ENCODE results near the gene NXT2. TPM values are rescaled to one million over a fixed set of nuclear protein-coding genes. Genes with fewer than 3 reads are reported as not detected.

The NXT2 gene
- total and polyA plus RNA-seq, 10 of the 15 experiments (the other 5 are each of a cell fraction or from before 2014, with no cell fraction given), result 10.8 to 38.1 (median 21.2) TPM

DNA sequence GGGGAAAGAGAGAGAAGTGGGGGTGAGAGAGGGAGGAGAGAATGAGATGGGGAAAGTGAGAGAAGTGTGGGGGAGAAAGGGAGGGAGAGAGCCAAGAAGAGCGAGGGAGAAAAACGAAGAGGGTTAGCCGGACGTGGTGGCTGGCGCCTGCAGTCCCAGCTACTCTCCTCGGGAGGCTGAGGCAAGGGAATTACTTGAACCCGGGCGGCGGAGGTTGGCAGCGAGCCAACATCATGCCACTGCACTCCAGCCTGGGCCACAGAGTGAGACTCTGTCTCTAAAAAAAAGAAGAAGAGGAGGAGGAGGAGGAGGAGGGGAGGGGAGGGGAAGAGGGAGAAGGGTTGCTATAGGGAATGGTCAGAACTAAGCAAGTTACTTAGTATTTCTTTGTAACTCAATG lies 1.7 kb upstream of the NXT2 start:
- no peak overlapping the region for H2AFZ ChIP-seq (ENCODE audit: control insufficient read depth, low read depth, low read length)
- TF ChIP-seq, protein P1, sequence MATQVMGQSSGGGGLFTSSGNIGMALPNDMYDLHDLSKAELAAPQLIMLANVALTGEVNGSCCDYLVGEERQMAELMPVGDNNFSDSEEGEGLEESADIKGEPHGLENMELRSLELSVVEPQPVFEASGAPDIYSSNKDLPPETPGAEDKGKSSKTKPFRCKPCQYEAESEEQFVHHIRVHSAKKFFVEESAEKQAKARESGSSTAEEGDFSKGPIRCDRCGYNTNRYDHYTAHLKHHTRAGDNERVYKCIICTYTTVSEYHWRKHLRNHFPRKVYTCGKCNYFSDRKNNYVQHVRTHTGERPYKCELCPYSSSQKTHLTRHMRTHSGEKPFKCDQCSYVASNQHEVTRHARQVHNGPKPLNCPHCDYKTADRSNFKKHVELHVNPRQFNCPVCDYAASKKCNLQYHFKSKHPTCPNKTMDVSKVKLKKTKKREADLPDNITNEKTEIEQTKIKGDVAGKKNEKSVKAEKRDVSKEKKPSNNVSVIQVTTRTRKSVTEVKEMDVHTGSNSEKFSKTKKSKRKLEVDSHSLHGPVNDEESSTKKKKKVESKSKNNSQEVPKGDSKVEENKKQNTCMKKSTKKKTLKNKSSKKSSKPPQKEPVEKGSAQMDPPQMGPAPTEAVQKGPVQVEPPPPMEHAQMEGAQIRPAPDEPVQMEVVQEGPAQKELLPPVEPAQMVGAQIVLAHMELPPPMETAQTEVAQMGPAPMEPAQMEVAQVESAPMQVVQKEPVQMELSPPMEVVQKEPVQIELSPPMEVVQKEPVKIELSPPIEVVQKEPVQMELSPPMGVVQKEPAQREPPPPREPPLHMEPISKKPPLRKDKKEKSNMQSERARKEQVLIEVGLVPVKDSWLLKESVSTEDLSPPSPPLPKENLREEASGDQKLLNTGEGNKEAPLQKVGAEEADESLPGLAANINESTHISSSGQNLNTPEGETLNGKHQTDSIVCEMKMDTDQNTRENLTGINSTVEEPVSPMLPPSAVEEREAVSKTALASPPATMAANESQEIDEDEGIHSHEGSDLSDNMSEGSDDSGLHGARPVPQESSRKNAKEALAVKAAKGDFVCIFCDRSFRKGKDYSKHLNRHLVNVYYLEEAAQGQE (IDR thresholded peaks at IDR 0.05; ENCODE audit: low read depth, low read length), result no peak
- TF ChIP-seq RFX5 (IDR thresholded peaks at IDR 0.05; ENCODE audit: low read depth, low read length) (no peak), ZBTB33 (IDR thresholded peaks at IDR 0.05) (no peak), FOXM1 (IDR thresholded peaks at IDR 0.05; ENCODE audit: low read depth, low read length) (no peak), BMI1 (IDR thresholded peaks at IDR 0.05; ENCODE audit: borderline replicate concordance) (no peak), NR2C2 (IDR thresholded peaks at IDR 0.05; ENCODE audit: borderline replicate concordance, control insufficient read depth, insufficient read length, low read depth) (no peak), LARP7 (IDR thresholded peaks at IDR 0.05) (no peak), CREB1 (IDR thresholded peaks at IDR 0.05; ENCODE audit: low read depth) (no peak), ZZZ3 (IDR thresholded peaks at IDR 0.05; ENCODE audit: control insufficient read depth, insufficient read length, low read depth) (no peak), NBN (IDR thresholded peaks at IDR 0.05) (no peak), SPI1 (IDR thresholded peaks at IDR 0.05; ENCODE audit: borderline replicate concordance, insufficient read depth, low read depth, low read length) (no peak), HDAC2 (IDR thresholded peaks at IDR 0.05) (no peak), ZSCAN29 (IDR thresholded peaks at IDR 0.05) (no peak), EGR1 (IDR thresholded peaks at IDR 0.05; ENCODE audit: borderline replicate concordance in 1 of 2, low read depth in 2 of 2, low read length in 2 of 2) (no peak)
- TF ChIP-seq, protein P2, sequence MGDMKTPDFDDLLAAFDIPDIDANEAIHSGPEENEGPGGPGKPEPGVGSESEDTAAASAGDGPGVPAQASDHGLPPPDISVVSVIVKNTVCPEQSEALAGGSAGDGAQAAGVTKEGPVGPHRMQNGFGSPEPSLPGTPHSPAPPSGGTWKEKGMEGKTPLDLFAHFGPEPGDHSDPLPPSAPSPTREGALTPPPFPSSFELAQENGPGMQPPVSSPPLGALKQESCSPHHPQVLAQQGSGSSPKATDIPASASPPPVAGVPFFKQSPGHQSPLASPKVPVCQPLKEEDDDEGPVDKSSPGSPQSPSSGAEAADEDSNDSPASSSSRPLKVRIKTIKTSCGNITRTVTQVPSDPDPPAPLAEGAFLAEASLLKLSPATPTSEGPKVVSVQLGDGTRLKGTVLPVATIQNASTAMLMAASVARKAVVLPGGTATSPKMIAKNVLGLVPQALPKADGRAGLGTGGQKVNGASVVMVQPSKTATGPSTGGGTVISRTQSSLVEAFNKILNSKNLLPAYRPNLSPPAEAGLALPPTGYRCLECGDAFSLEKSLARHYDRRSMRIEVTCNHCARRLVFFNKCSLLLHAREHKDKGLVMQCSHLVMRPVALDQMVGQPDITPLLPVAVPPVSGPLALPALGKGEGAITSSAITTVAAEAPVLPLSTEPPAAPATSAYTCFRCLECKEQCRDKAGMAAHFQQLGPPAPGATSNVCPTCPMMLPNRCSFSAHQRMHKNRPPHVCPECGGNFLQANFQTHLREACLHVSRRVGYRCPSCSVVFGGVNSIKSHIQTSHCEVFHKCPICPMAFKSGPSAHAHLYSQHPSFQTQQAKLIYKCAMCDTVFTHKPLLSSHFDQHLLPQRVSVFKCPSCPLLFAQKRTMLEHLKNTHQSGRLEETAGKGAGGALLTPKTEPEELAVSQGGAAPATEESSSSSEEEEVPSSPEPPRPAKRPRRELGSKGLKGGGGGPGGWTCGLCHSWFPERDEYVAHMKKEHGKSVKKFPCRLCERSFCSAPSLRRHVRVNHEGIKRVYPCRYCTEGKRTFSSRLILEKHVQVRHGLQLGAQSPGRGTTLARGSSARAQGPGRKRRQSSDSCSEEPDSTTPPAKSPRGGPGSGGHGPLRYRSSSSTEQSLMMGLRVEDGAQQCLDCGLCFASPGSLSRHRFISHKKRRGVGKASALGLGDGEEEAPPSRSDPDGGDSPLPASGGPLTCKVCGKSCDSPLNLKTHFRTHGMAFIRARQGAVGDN (IDR thresholded peaks at IDR 0.05), result no peak
- H3K4me3 ChIP-seq, result no peak overlapping the region
- no TSS peak for BruUV-seq (replicated peaks)
- no peaks in the 10 kb centered on the region for H3K79me2 ChIP-seq (ENCODE audit: control insufficient read depth, insufficient read depth, low read length)
- no peaks in the 10 kb centered on the region for H3K4me1 ChIP-seq (ENCODE audit: control insufficient read depth, insufficient read depth, low read length)
- RAD21 ChIA-PET (ENCODE audit: unreplicated experiment), result no interaction called here
- SMC1A ChIA-PET (ENCODE audit: uncharacterized antibody, unreplicated experiment), result no interaction called here
- in situ Hi-C loops (cut with MboI), result no loop called here
- no peak overlapping the region for H3K27ac ChIP-seq (ENCODE audit: control insufficient read depth, insufficient read depth)
- 83% methylated on average over 2 of the region's 10 CpGs for WGBS (ENCODE audit: insufficient coverage, insufficient replicate concordance, low lambda C conversion rate, missing lambda C conversion rate)
- CTCF ChIA-PET, result interaction anchor here (0.8 kb wide), 1 partner anchor 50 kb away, joined by 3 read pairs; no protein-coding TSS in a partner anchor
- H4K20me1 ChIP-seq (ENCODE audit: control insufficient read depth, insufficient read depth), result no peaks in the 10 kb centered on the region
- H3K27me3 ChIP-seq (replicated peaks in 1 of 2; ENCODE audit: control insufficient read depth in 2 of 2, insufficient read depth in 2 of 2, low read length in 1 of 2), result no peaks in the 10 kb centered on the region
- H3K9ac ChIP-seq (ENCODE audit: control insufficient read depth, insufficient read depth, low read length), result no peak overlapping the region
- no peak for FAIRE-seq
- H3K9me3 ChIP-seq (replicated peaks; ENCODE audit: control insufficient read depth, insufficient read depth, low read length), result peaks cover 3% of the 10 kb centered on the region
- DNase-seq (ENCODE audit: low read depth, low spot score), result no peak
- no peaks in the 10 kb centered on the region for H3K36me3 ChIP-seq (ENCODE audit: control insufficient read depth in 2 of 2, insufficient read depth in 2 of 2, low read length in 1 of 2)
- H3K4me2 ChIP-seq (ENCODE audit: control insufficient read depth, insufficient read depth), result no peak overlapping the region
- POLR2A ChIA-PET, result no interaction called here
- intact Hi-C loops (cut with micrococcal nuclease; ENCODE audit: unreplicated experiment), result loop anchor here (10.0 kb wide), 3 partner anchors 170 to 470 kb away; partner anchors contain the start of gene TMEM164
- ATAC-seq, result no peak

Measured in GM12878 (cell line).